ENCODE data around the gene PIP5K1B.

The PIP5K1B gene

GRCh38 chr9:68759981-68760673, 55.1 kb downstream of the PIP5K1B start:
- no peak overlapping the region for H3K9ac ChIP-seq (ENCODE audit: low read length)
- H3K27me3 ChIP-seq (replicated peaks; ENCODE audit: insufficient read depth, low read length): no peaks in the 10 kb centered on the region
- TF ChIP-seq EZH2 (optimal IDR thresholded peaks at IDR 0.05; ENCODE audit: low read depth, low read length) (no peak), EZH2phosphoT487 (IDR thresholded peaks at IDR 0.05; ENCODE audit: low read length) (no peak), CTCF (IDR thresholded peaks at IDR 0.05; ENCODE audit: low read length) (no peak)
- H2AFZ ChIP-seq (ENCODE audit: low read length): no peak overlapping the region
- DNase-seq: no peak
- H4K20me1 ChIP-seq (ENCODE audit: insufficient read depth, low read length): no peaks in the 10 kb centered on the region
- H3F3A ChIP-seq (ENCODE audit: insufficient read depth, low read length): no peaks in the 10 kb centered on the region
- no peaks in the 10 kb centered on the region for H3K9me2 ChIP-seq (replicated peaks; ENCODE audit: insufficient read depth, low read length)
- no peaks in the 10 kb centered on the region for H3K4me1 ChIP-seq (ENCODE audit: low read length)
- H3K79me2 ChIP-seq (ENCODE audit: low read length): no peaks in the 10 kb centered on the region
- no peak overlapping the region for H3K4me3 ChIP-seq (ENCODE audit: low read length)
- no peak overlapping the region for H3K4me2 ChIP-seq (ENCODE audit: low read depth, low read length)
- no peaks in the 10 kb centered on the region for H3K9me3 ChIP-seq (replicated peaks; ENCODE audit: insufficient read depth, low read length)
- H3K36me3 ChIP-seq (replicated peaks; ENCODE audit: insufficient read depth, low read length): no peaks in the 10 kb centered on the region
- H3K27ac ChIP-seq (ENCODE audit: low read length): no peak overlapping the region

DNA sequence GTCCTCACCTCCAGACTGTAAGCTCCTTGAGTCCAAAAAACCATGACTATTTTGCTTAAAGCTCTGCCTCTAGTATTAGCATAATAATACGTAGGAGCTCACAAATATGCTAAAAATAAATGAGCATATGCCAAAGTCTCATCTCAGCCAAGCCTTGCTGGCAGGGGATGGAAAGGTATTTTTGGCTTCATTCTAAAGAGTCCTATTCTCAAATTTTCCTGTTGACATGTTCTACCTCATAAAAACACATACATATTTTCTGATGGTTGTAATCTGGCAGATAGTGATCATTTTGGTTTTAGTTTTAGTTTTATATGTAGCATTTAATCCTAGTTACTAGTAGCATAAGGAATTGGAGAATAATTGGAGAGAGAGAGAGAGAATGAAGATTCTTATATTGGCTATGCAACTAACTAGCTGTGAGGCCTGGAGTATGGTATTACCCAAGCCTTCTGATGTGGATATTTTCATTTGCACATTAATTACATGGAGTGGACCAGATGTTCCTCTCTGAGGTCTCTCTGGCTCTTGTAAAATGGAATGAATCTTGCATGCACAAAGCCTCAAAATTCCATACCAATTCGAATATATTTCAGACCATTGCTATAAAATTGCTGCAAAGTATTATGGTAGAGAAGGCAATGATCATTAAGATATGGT, 55.8 kb downstream of the PIP5K1B start:
- Histone ChIP-seq H3K36me3 (replicated peaks; ENCODE audit: insufficient read depth, low read length) (no peaks in the 10 kb centered on the region), H2AFZ (ENCODE audit: low read length) (no peak overlapping the region), H4K20me1 (ENCODE audit: insufficient read depth, low read length) (no peaks in the 10 kb centered on the region), H3K9me3 (replicated peaks; ENCODE audit: insufficient read depth, low read length) (no peaks in the 10 kb centered on the region), H3K79me2 (ENCODE audit: low read length) (no peaks in the 10 kb centered on the region), H3K27ac (ENCODE audit: low read length) (no peak overlapping the region), H3K4me3 (ENCODE audit: low read length) (no peak overlapping the region), H3K4me2 (ENCODE audit: low read depth, low read length) (no peak overlapping the region), H3K27me3 (replicated peaks; ENCODE audit: insufficient read depth, low read length) (no peaks in the 10 kb centered on the region), H3K9me2 (replicated peaks; ENCODE audit: insufficient read depth, low read length) (no peaks in the 10 kb centered on the region), H3K4me1 (ENCODE audit: low read length) (no peaks in the 10 kb centered on the region), H3K9ac (ENCODE audit: low read length) (no peak overlapping the region), H3F3A (ENCODE audit: insufficient read depth, low read length) (no peaks in the 10 kb centered on the region)
- no peak for DNase-seq
- TF ChIP-seq EZH2phosphoT487 (IDR thresholded peaks at IDR 0.05; ENCODE audit: low read length): no peak
- no peak for TF ChIP-seq EZH2 (optimal IDR thresholded peaks at IDR 0.05; ENCODE audit: low read depth, low read length)
- TF ChIP-seq CTCF (IDR thresholded peaks at IDR 0.05; ENCODE audit: low read length): no peak

- Histone ChIP-seq H3K4me1 (ENCODE audit: low read length) (no peaks in the 10 kb centered on the region), H2AFZ (ENCODE audit: low read length) (no peak overlapping the region)
Measured at GRCh38 chr9:68762570-68762969, 57.5 kb downstream of the PIP5K1B start.

More at GRCh38 chr9:68762570-68762969, 57.5 kb downstream of the PIP5K1B start:
- Histone ChIP-seq H3F3A (ENCODE audit: insufficient read depth, low read length) (no peaks in the 10 kb centered on the region), H3K9me2 (replicated peaks; ENCODE audit: insufficient read depth, low read length) (no peaks in the 10 kb centered on the region), H3K4me2 (ENCODE audit: low read depth, low read length) (no peak overlapping the region), H3K4me3 (ENCODE audit: low read length) (no peak overlapping the region), H3K79me2 (ENCODE audit: low read length) (no peaks in the 10 kb centered on the region), H3K9ac (ENCODE audit: low read length) (no peak overlapping the region), H3K9me3 (replicated peaks; ENCODE audit: insufficient read depth, low read length) (no peaks in the 10 kb centered on the region), H3K27ac (ENCODE audit: low read length) (no peak overlapping the region), H3K27me3 (replicated peaks; ENCODE audit: insufficient read depth, low read length) (no peaks in the 10 kb centered on the region), H4K20me1 (ENCODE audit: insufficient read depth, low read length) (no peaks in the 10 kb centered on the region), H3K36me3 (replicated peaks; ENCODE audit: insufficient read depth, low read length) (no peaks in the 10 kb centered on the region)
- DNase-seq: no peak
- TF ChIP-seq EZH2phosphoT487 (IDR thresholded peaks at IDR 0.05; ENCODE audit: low read length): no peak
- TF ChIP-seq EZH2 (optimal IDR thresholded peaks at IDR 0.05; ENCODE audit: low read depth, low read length): no peak
- no peak for TF ChIP-seq CTCF (IDR thresholded peaks at IDR 0.05; ENCODE audit: low read length)

Measured in MM.1S (cell line).